CD4-positive, alpha-beta T cell treated with Interleukin-10 for 1 hour (primary cell): ENCODE measurements around the gene KMT5C.

Experiments
- DNase-seq: peaks from one replicate; pipeline ENCODE4 v3.0.0-alpha.2; 2020

KMT5C gene

DNA sequence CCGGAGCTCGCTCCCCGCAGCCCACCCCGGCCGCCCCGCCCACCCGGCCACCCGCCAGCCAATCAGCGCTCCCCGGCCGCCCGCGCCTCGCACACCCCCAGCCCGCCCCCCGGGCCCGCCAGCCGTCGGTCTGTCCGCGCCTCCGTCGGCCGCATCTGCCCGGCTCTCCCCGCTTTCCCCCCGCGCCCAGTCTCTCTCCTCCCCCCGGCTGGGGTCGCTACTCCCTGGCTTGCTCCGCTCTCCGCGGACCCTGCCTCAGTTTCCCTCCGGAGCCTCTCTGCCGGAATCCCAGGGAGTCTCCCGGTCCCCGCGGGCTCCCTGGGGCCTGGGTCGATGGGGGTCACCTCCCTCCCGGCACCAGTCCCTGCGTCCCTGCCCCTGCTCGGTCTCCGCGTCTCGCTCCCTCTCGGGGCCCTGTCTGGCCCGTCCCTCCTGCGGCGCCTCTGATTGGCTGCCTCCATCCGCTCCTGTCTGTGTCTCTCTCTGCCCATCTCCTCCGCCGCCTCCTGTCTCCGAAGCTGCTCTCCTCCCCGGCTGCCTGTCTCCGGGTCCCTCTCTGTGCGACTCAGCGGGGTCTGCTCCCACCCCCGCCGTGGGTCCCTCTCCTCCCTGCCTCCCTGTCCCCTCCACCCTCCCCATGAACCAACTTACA, 30.1 kb downstream of the KMT5C start:
- DNase-seq, result peak; percentile 43

GRCh38 chr19:55370305-55370988, 30.8 kb downstream of the KMT5C start, which contains the start of gene IL11:
Gene IL11 (minus strand): TSS chr19:55370463. CDS start chr19:55370310, 153 bp downstream.
- DNase-seq, result no peak

- DNase-seq, result no peak
Observed at GRCh38 chr19:55372316-55373081, 32.8 kb downstream of the KMT5C start.

- DNase-seq, result no peak
Observed at GRCh38 chr19:55373306-55373992, 33.8 kb downstream of the KMT5C start.

DNA sequence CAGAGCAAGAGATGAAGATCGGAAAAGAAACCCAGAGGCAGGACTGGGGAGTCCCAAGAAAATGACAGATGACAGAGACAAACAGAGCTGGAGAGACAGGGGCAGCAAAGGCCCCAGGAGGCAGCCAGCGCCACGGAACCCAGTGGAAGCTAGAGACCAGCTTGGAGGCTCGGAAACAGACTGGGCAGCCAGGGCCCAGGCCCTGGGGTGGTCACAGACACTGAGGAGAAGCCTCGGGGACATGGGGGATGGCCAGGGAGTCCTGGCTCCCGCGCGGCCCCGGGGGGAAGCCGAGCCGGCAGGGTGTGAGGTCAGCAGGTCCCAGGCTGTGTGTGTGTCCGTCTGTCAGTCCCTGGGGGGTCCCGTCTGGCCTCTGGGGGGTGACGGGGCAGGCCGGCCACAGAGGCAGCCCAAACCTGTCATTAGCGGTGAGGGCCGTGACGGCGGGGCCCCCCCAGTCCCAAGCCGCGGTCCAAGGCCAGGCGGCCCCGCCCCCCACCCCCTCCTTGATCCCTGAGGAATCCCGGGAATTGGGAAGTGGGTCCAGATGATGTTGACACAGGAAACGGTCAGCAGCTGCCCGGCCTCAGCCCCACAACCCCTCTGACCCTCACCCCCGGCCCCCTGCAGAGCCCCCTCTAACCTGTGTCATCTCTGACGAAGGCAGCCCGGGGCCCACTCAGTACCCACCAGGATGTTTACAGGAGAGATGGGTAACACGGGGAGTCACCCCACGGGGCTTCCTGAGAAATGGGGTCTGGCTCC, 34.5 kb downstream of the KMT5C start:
- no peak for DNase-seq

DNA sequence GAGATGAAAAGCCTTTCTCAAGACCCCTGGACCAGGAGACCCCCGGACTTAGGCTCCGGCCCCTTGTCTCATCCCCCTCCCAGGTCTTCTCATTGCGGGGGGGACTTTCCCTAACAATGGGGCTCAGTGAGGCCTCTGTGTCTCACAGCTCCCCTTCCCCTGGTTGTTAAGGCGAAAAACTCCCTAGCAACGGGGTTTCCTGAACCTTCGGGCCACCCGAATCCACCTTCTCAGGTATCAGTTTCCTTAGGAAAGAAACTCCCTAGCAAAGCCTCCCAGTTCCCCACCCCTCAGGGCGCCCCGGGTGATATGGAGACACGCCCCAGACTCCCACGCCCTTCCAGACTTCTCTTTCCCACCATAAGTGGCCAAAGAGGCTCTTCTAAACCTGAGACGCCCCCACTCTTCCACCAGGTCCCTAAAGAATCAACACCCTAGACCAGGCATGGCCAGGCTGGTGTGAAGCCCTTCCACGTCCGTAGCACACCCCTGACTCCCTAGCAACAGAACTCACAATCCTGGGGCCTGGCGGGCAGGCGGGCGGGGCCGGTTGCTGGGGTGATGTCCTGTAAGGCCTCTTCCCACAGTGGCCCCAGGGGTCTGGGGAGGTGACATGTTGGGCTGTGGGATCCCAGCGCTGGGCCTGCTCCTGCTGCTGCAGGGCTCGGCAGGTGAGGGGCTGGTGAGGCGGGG, 36.7 kb downstream of the KMT5C start, which contains the start of gene TMEM190:
Gene TMEM190, plus strand, starts transcription at position 586 of the 693 bp plus-strand sequence. Its CDS starts 28 bp downstream, at position 614.
- DNase-seq, result no peak

DNA sequence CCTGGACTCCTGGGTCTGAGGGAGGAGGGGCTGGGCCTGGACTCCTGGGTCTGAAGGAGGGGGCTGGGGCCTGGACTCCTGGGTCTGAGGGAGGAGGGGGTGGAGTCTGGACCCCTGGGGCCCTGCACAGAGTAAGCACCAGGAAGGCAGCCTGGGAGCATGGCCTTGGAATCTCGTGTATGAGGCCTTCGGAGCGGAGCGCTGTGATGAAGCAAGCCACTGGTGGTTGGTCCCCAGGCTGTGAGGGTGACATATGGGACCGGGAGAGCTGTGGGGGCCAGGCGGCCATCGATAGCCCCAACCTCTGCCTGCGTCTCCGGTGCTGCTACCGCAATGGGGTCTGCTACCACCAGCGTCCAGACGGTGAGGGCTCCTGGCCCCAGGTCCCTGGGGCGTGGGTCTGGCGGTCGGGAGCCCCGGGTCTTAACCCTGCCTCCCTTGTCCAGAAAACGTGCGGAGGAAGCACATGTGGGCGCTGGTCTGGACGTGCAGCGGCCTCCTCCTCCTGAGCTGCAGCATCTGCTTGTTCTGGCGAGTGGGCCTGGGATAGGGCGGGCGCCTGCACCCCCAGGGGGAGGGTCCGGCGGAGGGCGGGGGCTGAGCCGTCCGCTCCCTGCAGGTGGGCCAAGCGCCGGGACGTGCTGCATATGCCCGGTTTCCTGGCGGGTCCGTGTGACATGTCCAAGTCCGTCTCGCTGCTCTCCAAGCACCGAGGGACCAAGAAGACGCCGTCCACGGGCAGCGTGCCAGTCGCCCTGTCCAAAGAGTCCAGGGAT, 37.9 kb downstream of the KMT5C start:
- no peak for DNase-seq

DNA sequence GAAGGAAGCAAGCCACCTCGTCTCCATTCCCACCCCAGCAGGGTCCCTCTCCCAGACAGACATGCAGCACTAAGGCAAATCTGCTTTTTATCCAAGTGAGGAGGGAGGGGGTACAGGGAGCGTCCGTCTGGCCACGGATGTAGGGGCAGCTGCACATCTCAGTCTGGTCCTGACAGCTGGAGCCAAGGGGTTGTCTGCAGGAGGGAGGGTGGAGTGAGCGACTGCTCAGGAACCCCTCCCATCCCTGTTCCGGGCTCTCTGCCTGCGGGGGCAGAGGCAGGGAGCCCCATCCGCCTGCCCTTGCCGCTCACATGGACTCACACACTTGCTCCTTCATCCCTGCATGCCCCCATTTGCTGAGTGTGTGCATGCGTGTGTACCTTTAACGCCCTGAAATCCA, 39.5 kb downstream of the KMT5C start:
- no peak for DNase-seq

- DNase-seq, result no peak
Observed at GRCh38 chr19:55382013-55382412, 42.3 kb downstream of the KMT5C start.

DNA sequence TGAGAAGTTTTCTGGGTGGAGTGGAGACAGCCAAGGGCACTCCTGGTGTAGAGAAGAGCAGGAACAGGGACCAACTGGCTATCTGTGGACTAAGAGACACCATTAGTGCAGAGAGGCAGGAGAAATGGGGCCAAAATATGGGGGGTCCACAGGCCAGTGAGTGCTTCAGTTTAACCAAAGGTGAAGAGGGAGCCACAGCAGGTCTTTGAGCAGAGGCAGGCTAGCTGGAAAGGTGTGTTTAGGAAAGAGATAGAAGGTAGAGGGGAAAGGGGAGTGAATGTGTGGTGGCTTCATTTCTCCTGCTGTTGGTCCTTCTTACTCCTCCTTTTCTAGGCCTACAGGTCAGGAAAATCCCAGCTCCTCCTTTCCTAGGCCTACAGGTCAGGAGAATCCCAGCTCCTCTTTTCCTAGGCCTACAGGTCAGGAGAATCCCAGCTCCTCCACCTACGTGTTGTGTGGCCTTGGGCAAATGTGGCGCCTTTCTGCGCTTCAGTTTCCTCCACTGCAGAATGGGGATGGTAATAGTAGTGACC, 42.9 kb downstream of the KMT5C start:
- no peak for DNase-seq

DNA sequence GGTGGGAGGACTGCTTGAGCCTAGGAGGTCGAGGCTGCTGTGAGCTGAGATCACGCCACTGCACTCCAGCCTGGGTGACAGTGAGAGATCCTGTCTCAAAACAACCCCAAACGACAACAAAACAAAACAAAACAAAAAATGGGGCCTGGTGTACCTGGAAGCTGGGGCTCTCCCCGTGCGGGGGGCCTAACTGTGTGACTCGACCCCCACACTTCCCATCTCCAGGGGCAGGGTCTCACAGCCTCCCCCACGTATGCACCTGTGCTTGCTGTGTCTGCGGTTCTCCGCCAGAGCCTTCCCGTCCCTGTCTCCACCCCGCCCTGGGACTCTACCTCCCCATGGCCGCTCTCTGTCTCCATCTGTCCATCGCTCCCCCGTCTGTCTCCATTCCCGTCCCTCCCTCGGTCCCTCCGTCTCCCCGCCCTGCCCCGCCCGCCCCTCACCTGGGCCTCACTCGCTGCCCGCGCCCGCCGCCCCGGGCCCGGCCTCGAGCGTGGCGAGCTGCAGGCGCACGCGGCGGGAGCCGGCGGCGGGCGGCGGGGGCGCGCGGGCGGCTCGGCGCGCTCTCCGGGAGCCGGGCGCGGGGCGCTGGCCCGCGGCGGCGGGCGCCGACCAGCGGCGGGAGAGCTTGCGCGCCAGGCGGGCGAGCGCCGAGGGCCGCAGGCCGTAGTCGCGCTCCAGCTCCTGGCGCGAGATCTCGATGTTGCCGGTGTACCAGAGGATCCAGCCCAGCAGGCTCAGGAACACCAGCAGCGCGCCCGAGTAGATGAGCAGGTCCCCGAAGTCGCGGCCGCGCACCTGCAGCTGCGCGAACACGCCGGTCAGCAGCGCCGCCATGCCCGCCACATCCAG, 43.8 kb downstream of the KMT5C start:
- DNase-seq, result peak; percentile 52

GRCh38 chr19:55384131-55384919, 44.6 kb downstream of the KMT5C start, which contains the start of gene TMEM238:
Gene TMEM238 (minus strand): TSS chr19:55384292. CDS start chr19:55384259, 33 bp downstream.
- DNase-seq, result peak; percentile 45

DNA sequence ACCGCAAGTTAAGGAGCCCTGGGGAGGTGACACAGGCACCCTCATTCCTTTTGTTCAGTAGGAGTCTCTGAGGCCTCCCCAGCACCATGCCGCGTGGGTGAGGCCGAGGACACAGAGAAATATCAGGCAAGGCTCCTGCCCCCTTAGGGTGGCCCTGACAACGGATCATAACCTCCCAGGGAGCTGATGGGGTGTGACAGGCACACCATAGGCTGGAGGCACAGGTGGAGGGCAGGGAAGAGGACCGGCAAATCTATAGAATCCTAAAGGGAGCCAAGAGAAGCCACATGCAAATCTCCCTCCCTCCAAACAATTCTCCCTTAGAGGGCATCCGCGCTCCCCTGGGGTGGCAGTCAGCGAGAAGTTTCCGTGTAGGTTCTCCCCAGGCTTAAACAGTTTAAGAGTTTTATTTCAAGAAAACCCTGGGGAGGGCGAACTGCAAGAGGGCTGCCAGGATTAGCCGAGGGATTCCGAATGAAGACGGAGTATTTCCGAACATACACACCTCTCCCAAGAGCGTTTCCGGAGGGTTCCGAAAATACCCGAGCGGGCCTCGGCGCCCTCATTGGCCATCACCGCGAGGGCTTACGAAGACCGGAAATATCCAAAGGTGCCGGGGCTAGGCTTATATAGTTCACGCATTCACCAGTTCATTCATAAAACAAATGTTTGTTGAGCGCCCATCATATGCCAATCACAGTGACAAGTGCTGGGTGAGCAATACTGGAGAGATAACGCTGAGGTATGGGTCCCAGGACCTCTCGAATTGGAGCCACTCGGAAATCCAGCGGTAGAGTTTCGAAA, 45.4 kb downstream of the KMT5C start:
- peak; percentile 97 for DNase-seq

DNA sequence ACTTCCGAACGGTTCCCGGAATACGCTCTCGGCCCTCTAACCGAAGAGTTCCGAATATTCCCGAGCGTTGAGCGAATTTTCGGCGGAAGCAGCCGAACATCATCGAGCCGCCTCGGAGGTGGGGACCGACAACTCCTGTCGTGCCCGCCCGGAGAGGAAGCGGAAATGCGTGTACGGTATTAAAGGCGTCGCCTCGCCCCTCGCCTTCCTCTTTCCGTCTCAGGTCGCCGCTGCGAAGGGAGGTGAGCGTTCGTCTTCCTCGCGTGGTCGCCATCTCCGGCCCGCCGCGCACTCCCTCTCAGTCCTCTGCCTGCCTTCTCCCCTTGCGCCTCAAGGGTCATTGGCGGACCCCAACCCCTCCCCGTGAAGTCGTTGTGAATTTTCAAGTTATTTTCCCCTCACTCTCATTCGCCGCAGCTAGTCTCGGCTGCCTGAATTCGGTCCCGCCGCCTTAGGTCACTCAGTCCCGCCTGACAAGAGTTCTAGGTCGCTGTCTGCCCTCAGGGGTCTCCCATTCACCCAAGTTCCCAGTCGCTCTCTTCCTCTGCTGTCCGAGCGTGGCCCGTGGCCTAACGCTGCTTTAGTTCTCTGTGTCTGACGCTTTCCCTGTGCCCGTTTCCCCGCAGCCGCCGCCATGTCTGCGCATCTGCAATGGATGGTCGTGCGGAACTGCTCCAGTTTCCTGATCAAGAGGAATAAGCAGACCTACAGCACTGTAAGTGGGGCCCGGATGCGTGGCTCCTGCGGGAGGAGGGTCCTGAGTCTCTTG, 46.2 kb downstream of the KMT5C start, which contains the start of gene RPL28:
Gene RPL28, plus strand, starts transcription at position 209 of the 769 bp plus-strand sequence. Its CDS starts 426 bp downstream, at position 635.
- peak; percentile 99 for DNase-seq

- DNase-seq, result no peak
Observed at GRCh38 chr19:55386493-55386971, 46.9 kb downstream of the KMT5C start.

- no peak for DNase-seq
Observed at GRCh38 chr19:55387736-55388497, 48.2 kb downstream of the KMT5C start.
